HepG2 (cell line): ENCODE results near the gene RPGRIP1. TPM values are rescaled to one million over a fixed set of nuclear protein-coding genes. Genes with fewer than 3 reads are reported as not detected.

ENCODE experiments used
- BRD4 ChIP-seq: sonication (generic); formaldehyde crosslinking; IDR thresholded peaks from 2 replicates; pipeline ENCODE4 v1.4.0; 2020; ENCODE audit warnings: missing genetic modification reagents
- CBX1 ChIP-seq: IDR thresholded peaks from one replicate; pipeline ENCODE4 v1.6.1; 2016; ENCODE audit warnings: antibody characterized with exemption, low read depth
- CBX5 ChIP-seq: sonication (generic); formaldehyde crosslinking; IDR thresholded peaks from 2 replicates; pipeline ENCODE4 v1.4.0; 2020; ENCODE audit warnings: missing genetic modification reagents, borderline replicate concordance
- CHD4 ChIP-seq: fragments of 200-600 bp; sonication (generic); IDR thresholded peaks from 2 replicates; pipeline ENCODE4 v1.7.0; 2017; ENCODE audit warnings: mild to moderate bottlenecking, low read length, borderline replicate concordance
- DBP ChIP-seq: sonication (generic); formaldehyde crosslinking; IDR thresholded peaks from 2 replicates; pipeline ENCODE4 v1.4.0; 2020; ENCODE audit warnings: missing genetic modification reagents; ENCODE audit errors: not compliant biosample characterization
- EHMT2 ChIP-seq: fragments of 200-600 bp; sonication (generic); IDR thresholded peaks from 2 replicates; pipeline ENCODE4 v1.7.0; 2017; ENCODE audit warnings: antibody characterized with exemption, low read depth, low read length, borderline replicate concordance
- ESRRA ChIP-seq: sonication (generic); formaldehyde crosslinking; IDR thresholded peaks from 2 replicates; pipeline ENCODE4 v1.5.1; 2020; ENCODE audit warnings: mild to moderate bottlenecking, low read depth, missing genetic modification reagents
- HNRNPL ChIP-seq: fragments of 200-400 bp; formaldehyde crosslinking; IDR thresholded peaks from 2 replicates; pipeline ENCODE4 v1.6.1; 2017; ENCODE audit warnings: mild to moderate bottlenecking, low read depth, low read length
- NFIC ChIP-seq: IDR thresholded peaks from 2 replicates; pipeline ENCODE4 v1.6.1; 2012; ENCODE audit warnings: mild to moderate bottlenecking, low read length, inconsistent platforms
- NPAS2 ChIP-seq: sonication (generic); formaldehyde crosslinking; IDR thresholded peaks from 2 replicates; pipeline ENCODE4 v1.8.0; 2022; ENCODE audit warnings: mild to moderate bottlenecking, missing genetic modification reagents, borderline replicate concordance
- PBX3 ChIP-seq: sonication (generic); formaldehyde crosslinking; IDR thresholded peaks from 2 replicates; pipeline ENCODE4 v1.8.1; 2023; ENCODE audit warnings: missing genetic modification reagents, inconsistent platforms, borderline replicate concordance
- RFX5 ChIP-seq: IDR thresholded peaks from 2 replicates; pipeline ENCODE4 v1.6.1; 2011; ENCODE audit warnings: low read depth, low read length, improper control_type of control experiment
- RFXAP ChIP-seq: sonication (generic); formaldehyde crosslinking; IDR thresholded peaks from 2 replicates; pipeline ENCODE4 v1.4.0; 2020; ENCODE audit warnings: missing genetic modification reagents, borderline replicate concordance
- RNF2 ChIP-seq: fragments of 450-650 bp; conservative IDR thresholded peaks from 2 replicates; pipeline ENCODE4 v1.6.1; 2016; ENCODE audit warnings: low read depth
- SP140L ChIP-seq: sonication (generic); formaldehyde crosslinking; IDR thresholded peaks from 2 replicates; pipeline ENCODE4 v1.4.0; 2020; ENCODE audit warnings: missing genetic modification reagents, borderline replicate concordance
- SRY ChIP-seq: sonication (generic); formaldehyde crosslinking; IDR thresholded peaks from 2 replicates; pipeline ENCODE4 v1.8.0; 2022; ENCODE audit warnings: mild to moderate bottlenecking, missing genetic modification reagents
- TEAD2 ChIP-seq: sonication (generic); formaldehyde crosslinking; IDR thresholded peaks from 2 replicates; pipeline ENCODE4 v1.9.0; 2021; ENCODE audit warnings: missing genetic modification reagents
- YEATS4 ChIP-seq: sonication (generic); formaldehyde crosslinking; IDR thresholded peaks from 2 replicates; pipeline ENCODE4 v1.4.0; 2020; ENCODE audit warnings: missing genetic modification reagents, borderline replicate concordance
- ZBTB25 ChIP-seq: IDR thresholded peaks from 2 replicates; pipeline ENCODE4 v1.6.1; 2018; ENCODE audit warnings: missing genetic modification reagents
- ZBTB7A ChIP-seq: sonication (generic); formaldehyde crosslinking; IDR thresholded peaks from 2 replicates; pipeline ENCODE4 v1.8.0; 2022; ENCODE audit warnings: mild to moderate bottlenecking, missing genetic modification reagents
- ZC3H4 ChIP-seq: sonication (generic); formaldehyde crosslinking; IDR thresholded peaks from 2 replicates; pipeline ENCODE4 v1.4.0; 2020; ENCODE audit warnings: missing genetic modification reagents, borderline replicate concordance
- ZFP36L1 ChIP-seq: sonication (generic); formaldehyde crosslinking; IDR thresholded peaks from 2 replicates; pipeline ENCODE4 v1.8.0; 2022; ENCODE audit warnings: mild to moderate bottlenecking, missing genetic modification reagents, moderate library complexity
- ZMYM3 ChIP-seq: sonication (generic); formaldehyde crosslinking; IDR thresholded peaks from 2 replicates; pipeline ENCODE4 v1.5.1; 2020; ENCODE audit warnings: mild to moderate bottlenecking, missing genetic modification reagents
- ZNF44 ChIP-seq: sonication (generic); formaldehyde crosslinking; IDR thresholded peaks from 2 replicates; pipeline ENCODE4 v1.5.1; 2020; ENCODE audit warnings: mild to moderate bottlenecking, missing genetic modification reagents
- ZNF598 ChIP-seq: sonication (generic); formaldehyde crosslinking; IDR thresholded peaks from 2 replicates; pipeline ENCODE4 v1.5.1; 2020; ENCODE audit warnings: mild to moderate bottlenecking, missing genetic modification reagents, borderline replicate concordance
- ZNF761 ChIP-seq: sonication (generic); formaldehyde crosslinking; conservative IDR thresholded peaks from 2 replicates; pipeline ENCODE4 v1.4.0; 2020; ENCODE audit warnings: mild to moderate bottlenecking, missing genetic modification reagents
- polyA plus RNA-seq, 8 experiments: library from polyadenylated mRNA; depleted of rRNA in 3 of 8; stranded (reverse) in 7 of 8; unstranded in 1 of 8; fragments of >200 nt; fragmentation: Illumina TruSeq in 4 of 8; extraction: Trizol in 4 of 8; gene quantifications; 2 replicates each; pipeline versions ENCODE4 v1.2.1 to v1.2.3, GENCODE V29; 2011 to 2016; ENCODE audit warnings: low read depth in 4 of 8, missing spikeins in 1 of 8, mixed read lengths in 1 of 8; ENCODE audit not compliant: insufficient read depth in 1 of 8
- total RNA-seq, 5 experiments: library from RNA; depleted of rRNA; stranded (reverse); fragments of >200 nt; fragmentation: Illumina TruSeq; extraction: Trizol; gene quantifications; 2 replicates each; pipeline ENCODE4 v1.2.3, GENCODE V29; 2016; ENCODE audit warnings: low read depth in 1 of 5
- TF ChIP-seq, protein P1 (sequence below): sonication (generic); formaldehyde crosslinking; IDR thresholded peaks from 2 replicates; pipeline ENCODE4 v1.5.0; 2020; ENCODE audit warnings: missing genetic modification reagents

The RPGRIP1 gene
- total and polyA plus RNA-seq, 2 of the 13 experiments (the other 11 are each of a cell fraction or from before 2014, with no cell fraction given) = 0.13 to 1.1 TPM

GRCh38 chr14:21309238-21309636, 29.4 kb downstream of the RPGRIP1 start (continued):
- 0 out of 2 replicates have a peak, but pooled peaks have one; percentile 5 for TF ChIP-seq BRD4 (CRISPR knock-in tag)
- 0 out of 2 replicates have a peak, but pooled peaks have one; percentile 29 for TF ChIP-seq ZFP36L1
- no peak for TF ChIP-seq CBX1
- no peak; the same call in 1 of the 2 replicates for TF ChIP-seq SRY (CRISPR knock-in tag)
- TF ChIP-seq, protein P1, sequence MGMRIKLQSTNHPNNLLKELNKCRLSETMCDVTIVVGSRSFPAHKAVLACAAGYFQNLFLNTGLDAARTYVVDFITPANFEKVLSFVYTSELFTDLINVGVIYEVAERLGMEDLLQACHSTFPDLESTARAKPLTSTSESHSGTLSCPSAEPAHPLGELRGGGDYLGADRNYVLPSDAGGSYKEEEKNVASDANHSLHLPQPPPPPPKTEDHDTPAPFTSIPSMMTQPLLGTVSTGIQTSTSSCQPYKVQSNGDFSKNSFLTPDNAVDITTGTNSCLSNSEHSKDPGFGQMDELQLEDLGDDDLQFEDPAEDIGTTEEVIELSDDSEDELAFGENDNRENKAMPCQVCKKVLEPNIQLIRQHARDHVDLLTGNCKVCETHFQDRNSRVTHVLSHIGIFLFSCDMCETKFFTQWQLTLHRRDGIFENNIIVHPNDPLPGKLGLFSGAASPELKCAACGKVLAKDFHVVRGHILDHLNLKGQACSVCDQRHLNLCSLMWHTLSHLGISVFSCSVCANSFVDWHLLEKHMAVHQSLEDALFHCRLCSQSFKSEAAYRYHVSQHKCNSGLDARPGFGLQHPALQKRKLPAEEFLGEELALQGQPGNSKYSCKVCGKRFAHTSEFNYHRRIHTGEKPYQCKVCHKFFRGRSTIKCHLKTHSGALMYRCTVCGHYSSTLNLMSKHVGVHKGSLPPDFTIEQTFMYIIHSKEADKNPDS = no peak
- no peak for TF ChIP-seq ZNF761 (CRISPR knock-in tag)
- no peak for TF ChIP-seq YEATS4 (CRISPR knock-in tag)
- 0 out of 2 replicates have a peak, but pooled peaks have one; percentile 73 for TF ChIP-seq ZNF44 (CRISPR knock-in tag)
- TF ChIP-seq HNRNPL = no peak
- TF ChIP-seq CBX5 (CRISPR knock-in tag) = no peak
- 0 out of 2 replicates have a peak, but pooled peaks have one; percentile 20 for TF ChIP-seq ZMYM3 (CRISPR knock-in tag)
- no peak for TF ChIP-seq NFIC
- TF ChIP-seq ZNF598 (CRISPR knock-in tag) = 0 out of 2 replicates have a peak, but pooled peaks have one; percentile 11
- TF ChIP-seq TEAD2 (CRISPR knock-in tag) = no peak
- TF ChIP-seq PBX3 (CRISPR knock-in tag) = no peak
- no peak for TF ChIP-seq RNF2
- TF ChIP-seq ZBTB7A (CRISPR knock-in tag) = no peak
- no peak for TF ChIP-seq RFXAP
- TF ChIP-seq ESRRA (CRISPR knock-in tag) = no peak
- TF ChIP-seq EHMT2 = peak; percentile 13; the same call in 1 of the 2 replicates
- TF ChIP-seq RFX5 = no peak
- no peak for TF ChIP-seq CHD4
- no peak for TF ChIP-seq NPAS2 (CRISPR knock-in tag)
- TF ChIP-seq DBP (CRISPR knock-in tag) = no peak
- TF ChIP-seq ZBTB25 (CRISPR knock-in tag) = no peak
- 0 out of 2 replicates have a peak, but pooled peaks have one; percentile 25 for TF ChIP-seq ZC3H4 (CRISPR knock-in tag)
- TF ChIP-seq SP140L = no peak
